Adrenal gland (tissue), 12 donors: Measurements from ENCODE around the gene RARRES1. TPM values are rescaled to one million over a fixed set of nuclear protein-coding genes. Genes with fewer than 3 reads are reported as not detected.

Source experiments
- DNase-seq, 7 donors: peaks; one replicate each; pipeline ENCODE4 v3.0.0-alpha.2; 2019 to 2020
- H3K27ac ChIP-seq, 5 donors: fragments of 200-600 bp; sonication (generic) in 4 of 5; 1 replicate in 3 of 5; 2 replicates in 2 of 5; pipeline versions ENCODE4 v1.5.1 to v1.8.0; 2016 to 2020; ENCODE audit warnings: mild to moderate bottlenecking in 1 of 5
- H3K27me3 ChIP-seq: fragments of 200-600 bp; 2 replicates; pipeline ENCODE4 v1.8.0; 2021
- H3K36me3 ChIP-seq, 2 donors: fragments of 200-600 bp; replicated peaks in 1 of 2; 1 replicate in 1 of 2; 2 replicates in 1 of 2; pipeline versions ENCODE4 v1.5.1 to v1.8.0; 2018 to 2022
- H3K4me1 ChIP-seq, 2 donors: fragments of 200-600 bp; replicated peaks in 1 of 2; 1 replicate in 1 of 2; 2 replicates in 1 of 2; pipeline versions ENCODE4 v1.5.1 to v1.8.0; 2018 to 2021
- H3K4me3 ChIP-seq, 4 donors: fragments of 200-600 bp; sonication (generic) in 3 of 4; one replicate each; pipeline ENCODE4 v1.5.1; 2016 to 2018
- H3K9me3 ChIP-seq, 3 donors: fragments of 200-600 bp; sonication (generic) in 1 of 3; replicated peaks in 1 of 3; 1 replicate in 2 of 3; 2 replicates in 1 of 3; pipeline versions ENCODE4 v1.5.1 to v1.8.0; 2016 to 2021
- POLR2A ChIP-seq, 2 donors: fragments of 450-650 bp; IDR thresholded peaks; one replicate each; pipeline ENCODE4 v1.6.1; 2017; ENCODE audit warnings: antibody characterized with exemption in 2 of 2, mild to moderate bottlenecking in 2 of 2, moderate library complexity in 1 of 2
- WGBS, 4 donors: extraction: QIAGEN DNeasy Blood & Tissue Kit in 2 of 4; methylation state at CpG; one replicate each; pipeline versions ENCODE4 v1.1.5 to v1.1.7; 2013 to 2017; 5-methylcytosine and 5-hydroxymethylcytosine counted together
- intact Hi-C, 2 donors: fragments of 100-400 bp; cut with DNase I; formaldehyde crosslinking; loops; one replicate each; pipeline versions ENCODE4 v1.14.1 to v1.15.0; 2022 to 2023
- polyA plus RNA-seq, 3 donors: library from polyadenylated mRNA; stranded (reverse); fragments of 200-250 nt in 2 of 3; fragments of 350-450 nt in 1 of 3; fragmentation: Illumina TruSeq in 1 of 3; extraction: RNeasy Lipid Tissue Mini Kit (QIAGEN cat#74804) in 1 of 3; gene quantifications; one replicate each; pipeline ENCODE4 v1.2.3, GENCODE V29; 2013 to 2014
- total RNA-seq, 9 donors: library from RNA; depleted of rRNA in 4 of 9; stranded (reverse); fragments of >200 nt in 4 of 9; fragments of 120-200 nt in 1 of 9; fragmentation: NEBNext Ultra II Directional in 1 of 9; extraction: Animal tissue kit (Norgen Biotek cat#: 25700) in 1 of 9; gene quantifications; one replicate each; pipeline versions ENCODE4 v1.1.0 to v1.2.4, GENCODE V29; 2013 to 2023
- TF ChIP-seq, protein P1 (sequence below), 6 experiments: fragments of 450-650 bp in 4 of 6; fragments of 200-600 bp in 2 of 6; sonication (generic) in 1 of 6; IDR thresholded peaks; 1 replicate in 5 of 6; 2 replicates in 1 of 6; pipeline versions ENCODE4 v1.5.1 to v1.8.0; 2016 to 2021; ENCODE audit warnings: antibody characterized with exemption in 6 of 6, mild to moderate bottlenecking in 2 of 6, moderate library complexity in 1 of 6
- donor health status: healthy with polysubstance abuse.
- donor health status: Bipolar disorder and iron deficiency.
- donor health status: DM: yes; HTN: yes; CAD: no.
- donor health status: DM: no; HTN: no; CAD: no.
- donor health status: DM: no; HTN: no; CAD: no.
- donor health status: DM: yes; HTN: yes; CAD: no.

RARRES1 gene
- total and polyA plus RNA-seq, 12 donors = 2.1 to 204 (median 17.7) TPM

DNA sequence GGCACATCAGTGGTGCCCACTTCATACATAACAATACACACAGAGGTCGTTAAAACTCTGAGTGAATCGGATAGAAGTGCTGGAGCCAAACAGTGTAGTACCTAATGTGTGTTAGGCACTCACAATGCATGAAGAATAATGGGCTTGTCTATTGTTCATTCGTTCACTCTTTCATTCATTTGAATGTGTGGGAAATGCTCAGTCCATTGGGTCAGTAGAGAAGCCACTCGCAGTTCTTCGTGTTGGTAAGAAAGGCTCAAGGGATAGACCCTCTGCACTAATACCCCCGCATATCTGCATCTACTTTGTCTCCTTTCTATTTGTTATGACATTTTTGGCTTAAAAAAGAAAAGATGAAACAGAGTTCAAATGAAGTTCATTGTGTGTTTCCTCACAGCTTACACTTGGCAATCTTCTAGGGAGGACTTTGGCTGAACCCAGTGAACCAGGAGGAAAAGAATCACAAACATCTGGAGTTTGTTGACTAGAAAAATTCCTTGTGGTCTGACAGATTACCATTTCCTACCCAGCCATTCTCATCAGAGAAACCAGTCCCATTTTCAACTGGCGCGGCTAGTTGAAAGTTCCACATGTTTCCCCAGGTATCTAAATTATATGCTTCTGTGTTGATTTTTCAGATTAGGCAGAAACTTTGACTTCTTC is 36.8 kb upstream of the RARRES1 start:
- Histone ChIP-seq H3K27me3 (no peaks in the 10 kb centered on the region), H3K27ac (peak overlapping the region in 3 of 5 donors; percentile 13 to 82 (median 67)), H3K9me3 (no peaks in the 10 kb centered on the region), H3K36me3 (no peaks in the 10 kb centered on the region), H3K4me1 (peaks cover 0 to 30% of the 10 kb centered on the region in 2 donors), H3K4me3 (no peak overlapping the region)
- DNase-seq = peak in 2 of 7 donors; percentile 16 to 43
- intact Hi-C loops = no loop called here
- TF ChIP-seq, protein P1, sequence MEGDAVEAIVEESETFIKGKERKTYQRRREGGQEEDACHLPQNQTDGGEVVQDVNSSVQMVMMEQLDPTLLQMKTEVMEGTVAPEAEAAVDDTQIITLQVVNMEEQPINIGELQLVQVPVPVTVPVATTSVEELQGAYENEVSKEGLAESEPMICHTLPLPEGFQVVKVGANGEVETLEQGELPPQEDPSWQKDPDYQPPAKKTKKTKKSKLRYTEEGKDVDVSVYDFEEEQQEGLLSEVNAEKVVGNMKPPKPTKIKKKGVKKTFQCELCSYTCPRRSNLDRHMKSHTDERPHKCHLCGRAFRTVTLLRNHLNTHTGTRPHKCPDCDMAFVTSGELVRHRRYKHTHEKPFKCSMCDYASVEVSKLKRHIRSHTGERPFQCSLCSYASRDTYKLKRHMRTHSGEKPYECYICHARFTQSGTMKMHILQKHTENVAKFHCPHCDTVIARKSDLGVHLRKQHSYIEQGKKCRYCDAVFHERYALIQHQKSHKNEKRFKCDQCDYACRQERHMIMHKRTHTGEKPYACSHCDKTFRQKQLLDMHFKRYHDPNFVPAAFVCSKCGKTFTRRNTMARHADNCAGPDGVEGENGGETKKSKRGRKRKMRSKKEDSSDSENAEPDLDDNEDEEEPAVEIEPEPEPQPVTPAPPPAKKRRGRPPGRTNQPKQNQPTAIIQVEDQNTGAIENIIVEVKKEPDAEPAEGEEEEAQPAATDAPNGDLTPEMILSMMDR (IDR thresholded peaks at IDR 0.05) = no peak
- WGBS, 4 donors = 61 to 72% (median 68%) methylated on average over 8 of the region's 8 CpGs

- TF ChIP-seq, protein P1 (IDR thresholded peaks at IDR 0.05) = no peak
- no peak for TF ChIP-seq POLR2A (IDR thresholded peaks at IDR 0.05)
- Histone ChIP-seq H3K4me3 (no peak overlapping the region), H3K36me3 (no peaks in the 10 kb centered on the region), H3K4me1 (peaks cover 0 to 30% of the 10 kb centered on the region in 2 donors), H3K9me3 (no peaks in the 10 kb centered on the region), H3K27me3 (no peaks in the 10 kb centered on the region), H3K27ac (peak overlapping the region in 3 of 5 donors; percentile 13 to 82 (median 67))
- WGBS, 4 donors = 28 to 43% (median 32%) methylated on average over 7 of the region's 7 CpGs
- DNase-seq = peak in 5 of 7 donors; percentile 51 to 79 (median 63)
- intact Hi-C loops = no loop called here
Observed at GRCh38 chr3:158768361-158768787, 36.1 kb upstream of the RARRES1 start.

GRCh38 chr3:158766364-158766763 is 34.1 kb upstream of the RARRES1 start:
- Histone ChIP-seq H3K4me3 (no peak overlapping the region), H3K27ac (no peak overlapping the region), H3K9me3 (no peaks in the 10 kb centered on the region), H3K27me3 (no peaks in the 10 kb centered on the region), H3K36me3 (no peaks in the 10 kb centered on the region), H3K4me1 (peaks cover 0 to 30% of the 10 kb centered on the region in 2 donors)
- intact Hi-C loops = no loop called here
- DNase-seq = no peak
- WGBS, 4 donors = 95 to 100% (median 98%) methylated on average over 1 of the region's 1 CpG
- TF ChIP-seq, protein P1 (IDR thresholded peaks at IDR 0.05) = no peak
- TF ChIP-seq POLR2A (IDR thresholded peaks at IDR 0.05) = no peak

- Histone ChIP-seq H3K9me3 (no peaks in the 10 kb centered on the region), H3K27me3 (no peaks in the 10 kb centered on the region), H3K36me3 (no peaks in the 10 kb centered on the region), H3K27ac (no peak overlapping the region), H3K4me3 (no peak overlapping the region), H3K4me1 (peaks cover 0 to 30% of the 10 kb centered on the region in 2 donors)
- 81 to 93% (median 89%) methylated on average over 3 of the region's 3 CpGs for WGBS, 4 donors
- no peak for TF ChIP-seq POLR2A (IDR thresholded peaks at IDR 0.05)
- TF ChIP-seq, protein P1 (IDR thresholded peaks at IDR 0.05) = no peak
- DNase-seq = no peak
- intact Hi-C loops = no loop called here
Observed at GRCh38 chr3:158765518-158766205, 33.4 kb upstream of the RARRES1 start.
